H1 (cell line): ENCODE results near the gene GPR37. TPM values are rescaled to one million over a fixed set of nuclear protein-coding genes. Genes with fewer than 3 reads are reported as not detected.

Experiments
- CTCF ChIA-PET: fragments of 300-600 bp; sonication (Branson Sonifier 250); formaldehyde crosslinking; loops from one replicate; lab custom pipeline; 2021; ENCODE audit not compliant: partially characterized antibody; lab: Charles Lee
- POLR2A ChIA-PET: fragments of 300-600 bp; sonication (Branson Sonifier 250); formaldehyde crosslinking; loops from one replicate; lab custom pipeline; 2021; ENCODE audit warnings: inconsistent platforms; ENCODE audit not compliant: partially characterized antibody; lab: Charles Lee
- DNase-seq, 2 experiments: peaks; one replicate each; pipeline versions ENCODE4 v3.0.0 to v3.0.0-alpha.2; 2010 to 2022; ENCODE audit warnings: low spot score in 2 of 2, low read depth in 1 of 2, mixed read lengths in 1 of 2
- FAIRE-seq: peaks from 2 replicates; lab custom pipeline; 2011; peaks lifted over from hg19 to GRCh38; lab: Jason Lieb, UNC
- H2AFZ ChIP-seq: 2 replicates; pipeline ENCODE4 v1.8.1; 2012; ENCODE audit warnings: low read length, inconsistent platforms
- H2AK5ac ChIP-seq: 2 replicates; pipeline ENCODE4 v1.6.1; 2013; ENCODE audit warnings: low read depth, low read length
- H2BK120ac ChIP-seq: replicated peaks from 2 replicates; pipeline ENCODE3; 2013; ENCODE audit warnings: low read depth, low read length, inconsistent platforms
- H2BK12ac ChIP-seq: 2 replicates; pipeline ENCODE4 v1.6.1; 2013; ENCODE audit warnings: low read depth, low read length
- H2BK15ac ChIP-seq: 2 replicates; pipeline ENCODE4 v1.6.1; 2013; ENCODE audit warnings: low read length
- H2BK20ac ChIP-seq: 2 replicates; pipeline ENCODE4 v1.6.1; 2013; ENCODE audit warnings: low read length
- H2BK5ac ChIP-seq: 2 replicates; pipeline ENCODE4 v1.6.1; 2013; ENCODE audit warnings: low read depth, low read length
- H3K14ac ChIP-seq: 2 replicates; pipeline ENCODE4 v1.6.1; 2013; ENCODE audit warnings: inconsistent platforms; ENCODE audit not compliant: insufficient read length
- H3K18ac ChIP-seq: 2 replicates; pipeline ENCODE4 v1.6.1; 2013; ENCODE audit warnings: low read length; ENCODE audit errors: extremely low read depth
- H3K23ac ChIP-seq: 2 replicates; pipeline ENCODE4 v1.6.1; 2013; ENCODE audit warnings: inconsistent platforms; ENCODE audit not compliant: insufficient read length
- H3K23me2 ChIP-seq: 2 replicates; pipeline ENCODE4 v1.6.1; 2013; ENCODE audit warnings: low read depth, low read length
- H3K27ac ChIP-seq: 2 replicates; pipeline ENCODE4 v1.6.1; 2011; ENCODE audit warnings: low read depth, low read length, inconsistent platforms
- H3K27me3 ChIP-seq, 4 experiments: replicated peaks in 1 of 4; 1 replicate in 1 of 4; 2 replicates in 3 of 4; pipeline versions ENCODE4 v1.6.1 to v1.8.1; 2011 to 2013; ENCODE audit warnings: low read length in 3 of 4, mild to moderate bottlenecking in 3 of 4, inconsistent platforms in 2 of 4, mixed read lengths in 2 of 4, moderate library complexity in 1 of 4; ENCODE audit not compliant: control insufficient read depth in 3 of 4, insufficient read depth in 3 of 4; ENCODE audit errors: extremely low read depth in 1 of 4
- H3K36me3 ChIP-seq, 4 experiments: 2 replicates each; pipeline versions ENCODE4 v1.6.1 to v1.8.1; 2011 to 2013; ENCODE audit warnings: mild to moderate bottlenecking in 4 of 4, low read length in 3 of 4, moderate library complexity in 2 of 4, control low read depth in 1 of 4, inconsistent platforms in 1 of 4; ENCODE audit not compliant: insufficient read depth in 4 of 4, control insufficient read depth in 2 of 4
- H3K4ac ChIP-seq: replicated peaks from 2 replicates; pipeline ENCODE3; 2013; ENCODE audit warnings: low read length, low read depth, mixed read lengths, inconsistent platforms; ENCODE audit not compliant: insufficient read length
- H3K4me1 ChIP-seq, 4 experiments: replicated peaks in 1 of 4; 1 replicate in 1 of 4; 2 replicates in 3 of 4; pipeline versions ENCODE4 v1.6.1 to v1.8.1; 2011 to 2013; ENCODE audit warnings: low read length in 3 of 4, inconsistent platforms in 2 of 4, mixed read lengths in 1 of 4; ENCODE audit not compliant: insufficient read depth in 4 of 4, control insufficient read depth in 3 of 4
- H3K4me2 ChIP-seq, 2 experiments: 2 replicates each; pipeline versions ENCODE4 v1.6.1 to v1.8.1; 2011 to 2013; ENCODE audit warnings: low read depth in 2 of 2, low read length in 2 of 2, control low read depth in 1 of 2, inconsistent platforms in 1 of 2, mild to moderate bottlenecking in 1 of 2; ENCODE audit not compliant: insufficient read depth in 1 of 2
- H3K4me3 ChIP-seq, 4 experiments: fragments of 200-600, 300-600 bp in 1 of 4; sonication (generic), shearing (Covaris generic), sonication (Bioruptor Twin) in 1 of 4; 2 replicates each; pipeline versions ENCODE4 v1.5.1 to v1.8.1; 2011 to 2016; ENCODE audit warnings: low read length in 4 of 4, low read depth in 3 of 4, control low read depth in 2 of 4, inconsistent platforms in 2 of 4, mild to moderate bottlenecking in 2 of 4, mixed read lengths in 1 of 4, moderate library complexity in 1 of 4; ENCODE audit not compliant: insufficient read depth in 2 of 4; ENCODE audit errors: extremely low read depth in 1 of 4
- H3K56ac ChIP-seq: replicated peaks from 2 replicates; pipeline ENCODE3; 2013; ENCODE audit warnings: low read depth, mild to moderate bottlenecking, mixed read lengths, low read length, inconsistent platforms; ENCODE audit not compliant: insufficient read length
- H3K79me1 ChIP-seq: 2 replicates; pipeline ENCODE4 v1.6.1; 2013; ENCODE audit warnings: low read depth, low read length, control low read depth
- H3K79me2 ChIP-seq, 2 experiments: 2 replicates each; pipeline versions ENCODE4 v1.6.1 to v1.8.1; 2012 to 2013; ENCODE audit warnings: low read length in 2 of 2, mild to moderate bottlenecking in 2 of 2, inconsistent platforms in 1 of 2; ENCODE audit not compliant: insufficient read depth in 2 of 2, control insufficient read depth in 1 of 2
- H3K9ac ChIP-seq, 4 experiments: replicated peaks in 1 of 4; 1 replicate in 1 of 4; 2 replicates in 3 of 4; pipeline versions ENCODE4 v1.6.1 to v1.8.1; 2011 to 2013; ENCODE audit warnings: low read depth in 3 of 4, low read length in 3 of 4, control low read depth in 2 of 4, mild to moderate bottlenecking in 2 of 4, moderate library complexity in 2 of 4, inconsistent platforms in 1 of 4; ENCODE audit errors: extremely low read depth in 1 of 4
- H3K9me3 ChIP-seq, 2 experiments: 2 replicates each; pipeline versions ENCODE4 v1.6.1 to v1.8.1; 2012 to 2013; ENCODE audit warnings: mild to moderate bottlenecking in 2 of 2, moderate library complexity in 2 of 2, control low read depth in 1 of 2, inconsistent platforms in 1 of 2, low read depth in 1 of 2, low read length in 1 of 2, mixed read lengths in 1 of 2; ENCODE audit not compliant: insufficient read depth in 2 of 2
- H4K20me1 ChIP-seq, 2 experiments: replicated peaks in 1 of 2; 2 replicates each; pipeline versions ENCODE3 to v1.8.1; 2011 to 2013; ENCODE audit warnings: inconsistent platforms in 2 of 2, low read length in 2 of 2, mild to moderate bottlenecking in 1 of 2; ENCODE audit not compliant: insufficient read depth in 2 of 2, control insufficient read depth in 1 of 2
- H4K5ac ChIP-seq: 2 replicates; pipeline ENCODE4 v1.6.1; 2013; ENCODE audit warnings: low read length, low read depth, mixed read lengths, inconsistent platforms; ENCODE audit not compliant: insufficient read length
- H4K8ac ChIP-seq: 2 replicates; pipeline ENCODE4 v1.8.0; 2013; ENCODE audit warnings: mild to moderate bottlenecking, moderate library complexity, low read length, inconsistent platforms; ENCODE audit not compliant: insufficient read depth; ENCODE audit errors: extremely low read depth
- H4K91ac ChIP-seq: replicated peaks from 2 replicates; pipeline ENCODE3; 2013; ENCODE audit warnings: low read length, mixed read lengths, inconsistent platforms; ENCODE audit not compliant: insufficient read length
- MAFK ChIP-seq: IDR thresholded peaks from 2 replicates; pipeline ENCODE4 v1.6.1; 2012; ENCODE audit warnings: low read depth, mild to moderate bottlenecking, improper control_type of control experiment, low read length
- SIN3A ChIP-seq, 2 experiments: IDR thresholded peaks in 1 of 2; conservative IDR thresholded peaks in 1 of 2; 2 replicates each; pipeline ENCODE4 v1.6.1; 2011 to 2012; ENCODE audit warnings: low read length in 2 of 2, improper control_type of control experiment in 1 of 2, low read depth in 1 of 2, mild to moderate bottlenecking in 1 of 2
- SP2 ChIP-seq: IDR thresholded peaks from 2 replicates; pipeline ENCODE4 v1.6.1; 2012; ENCODE audit warnings: mild to moderate bottlenecking, low read length, inconsistent platforms
- WGBS, 2 experiments: shearing (Covaris generic) in 1 of 2; methylation state at CpG; one replicate each; pipeline versions ENCODE4 v1.1.6 to v1.1.7; 2013 to 2015; ENCODE audit warnings: low lambda C conversion rate in 2 of 2, mixed read lengths in 2 of 2, inconsistent platforms in 1 of 2, low coverage in 1 of 2, missing lambda C conversion rate in 1 of 2; ENCODE audit not compliant: insufficient replicate concordance in 2 of 2, insufficient coverage in 1 of 2, insufficient read length in 1 of 2; ENCODE audit errors: extremely low coverage in 1 of 2, missing lambda C conversion rate in 1 of 2; 5-methylcytosine and 5-hydroxymethylcytosine counted together
- polyA plus RNA-seq, 7 experiments: library from polyadenylated mRNA; depleted of rRNA in 3 of 7; stranded (reverse) in 5 of 7; unstranded in 2 of 7; fragments of >200 nt in 5 of 7; fragments of 200-250 nt in 2 of 7; gene quantifications; 1 replicate in 5 of 7; 2 replicates in 1 of 7; 4 replicates in 1 of 7; pipeline versions ENCODE4 v1.2.1 to v1.2.3, GENCODE V29; 2011 to 2013; ENCODE audit warnings: missing spikeins in 2 of 7, mixed read lengths in 2 of 7
- total RNA-seq: library from RNA; stranded (reverse); fragmentation: NEBNext Ultra II Directional; extraction: Animal tissue kit (Norgen Biotek cat#: 25700); gene quantifications from 2 replicates; pipeline ENCODE4 v1.2.1, GENCODE V29; 2021

Gene GPR37
- total and polyA plus RNA-seq, 2 of the 8 experiments (the other 6 are each of a cell fraction or from before 2014, with no cell fraction given) = 1.5 to 17.4 TPM

- 80% methylated on average over 4 of the region's 4 CpGs; no CpG with 5 or more reads in 1 of the 2 experiments for WGBS, 2 experiments
- no peak for FAIRE-seq
Measured at GRCh38 chr7:124762611-124763143, 2.9 kb downstream of the GPR37 start.

More at GRCh38 chr7:124762611-124763143, 2.9 kb downstream of the GPR37 start:
- ChIA-PET CTCF (no interaction called here), POLR2A (no interaction called here)
- H3K4me1 ChIP-seq = peaks cover 5 to 9% (median 6%) of the 10 kb centered on the region in 4 experiments; a peak in 6 of 7 replicates
- H4K91ac ChIP-seq = no peak overlapping the region
- no peak overlapping the region for H2BK120ac ChIP-seq
- H3K4me2 ChIP-seq = peak overlapping the region; percentile 96 to 100
- TF ChIP-seq SP2 = no peak
- no peak for TF ChIP-seq SIN3A (conservative IDR thresholded peaks at IDR 0.05 in 1 of 2, IDR thresholded peaks at IDR 0.05 in 1 of 2; ENCODE audit: low read depth in 1 of 2, low read length in 2 of 2)
- no peak for TF ChIP-seq MAFK
- no peak overlapping the region for H4K8ac ChIP-seq
- H3K18ac ChIP-seq = no peak overlapping the region
- H3K14ac ChIP-seq = no peak overlapping the region
- H3K23ac ChIP-seq = no peak overlapping the region
- H3K9me3 ChIP-seq = no peaks in the 10 kb centered on the region
- H3K36me3 ChIP-seq = no peaks in the 10 kb centered on the region
- no peak overlapping the region for H2BK15ac ChIP-seq
- no peak for DNase-seq
- H4K5ac ChIP-seq = no peak overlapping the region
- H2BK12ac ChIP-seq = no peak overlapping the region
- H3K56ac ChIP-seq = no peak overlapping the region
- no peak overlapping the region for H3K9ac ChIP-seq
- no peaks in the 10 kb centered on the region for H3K79me1 ChIP-seq
- H3K27ac ChIP-seq = no peak overlapping the region
- H3K4ac ChIP-seq = no peak overlapping the region
- H3K23me2 ChIP-seq = peaks cover 24% of the 10 kb centered on the region
- H3K27me3 ChIP-seq = peaks cover 5 to 24% (median 18%) of the 10 kb centered on the region in 4 experiments; a peak in 6 of 7 replicates
- no peak overlapping the region for H2AFZ ChIP-seq
- H2BK20ac ChIP-seq = no peak overlapping the region
- peaks cover 0 to 5% of the 10 kb centered on the region in 2 experiments for H4K20me1 ChIP-seq
- no peak overlapping the region for H2AK5ac ChIP-seq
- peak overlapping the region in 2 of 4 experiments; percentile 8 to 86; a peak in 3 of 8 replicates for H3K4me3 ChIP-seq
- H2BK5ac ChIP-seq = no peak overlapping the region
- H3K79me2 ChIP-seq = peaks cover 0 to 21% of the 10 kb centered on the region in 2 experiments; a peak in 2 of 4 replicates
